HepG2 (cell line): ENCODE results near the gene PRUNE1. TPM values are rescaled to one million over a fixed set of nuclear protein-coding genes. Genes with fewer than 3 reads are reported as not detected.

Experiments
- ATAC-seq: fragments of 200-7000 bp; cut with Tn5 transposase; 3 replicates; pipeline ENCODE4 v1.9.1; 2020; ENCODE audit warnings: mild to moderate bottlenecking, moderate library complexity
- BruUV-seq: library from RNA; stranded (reverse); fragments of 400-500 nt; replicated peaks from 2 replicates; lab custom pipeline; 2021; lab: Mats Ljungman, UMichigan
- CTCF ChIA-PET: fragments of 300-600 bp; formaldehyde crosslinking; extraction: SDS; loops from one replicate; lab custom pipeline; 2021; ENCODE audit warnings: low total read pairs, inconsistent platforms, low intra/inter-chr PET ratio; lab: Yijun Ruan, JAX
- POLR2A ChIA-PET: fragments of 350-600 bp; sonication (Branson Sonifier 250); formaldehyde crosslinking; loops from one replicate; lab custom pipeline; 2020; ENCODE audit warnings: antibody characterized with exemption, inconsistent platforms; lab: Yijun Ruan, JAX
- DNase-seq: peaks from one replicate; pipeline ENCODE4 v3.0.0-alpha.2; 2015; ENCODE audit warnings: low spot score
- FAIRE-seq: peaks from 3 replicates; lab custom pipeline; 2011; peaks lifted over from hg19 to GRCh38; lab: Jason Lieb, UNC
- H2AFZ ChIP-seq: one replicate; pipeline ENCODE4 v1.6.1; 2011; ENCODE audit warnings: low read length, inconsistent platforms
- H3K27ac ChIP-seq: fragments of 300-600 bp; 3 replicates; pipeline ENCODE4 v1.8.0; 2011; ENCODE audit warnings: mixed run types, mild to moderate bottlenecking, mixed read lengths, low read length, inconsistent platforms; ENCODE audit not compliant: insufficient read depth; ENCODE audit errors: extremely low read length
- H3K27me3 ChIP-seq, 2 experiments: fragments of 200-600 bp in 1 of 2; 2 replicates in 1 of 2; 3 replicates in 1 of 2; pipeline versions ENCODE4 v1.6.0 to v1.8.0; 2011; ENCODE audit warnings: low read length in 2 of 2, mild to moderate bottlenecking in 2 of 2, moderate library complexity in 2 of 2, inconsistent platforms in 1 of 2; ENCODE audit not compliant: insufficient read depth in 2 of 2, control insufficient read depth in 1 of 2
- H3K36me3 ChIP-seq, 2 experiments: fragments of 200-600 bp in 1 of 2; replicated peaks in 1 of 2; 2 replicates in 1 of 2; 3 replicates in 1 of 2; pipeline versions ENCODE4 v1.5.1 to v1.8.0; 2011; ENCODE audit warnings: low read length in 2 of 2, inconsistent platforms in 1 of 2; ENCODE audit not compliant: insufficient read depth in 2 of 2, control insufficient read depth in 1 of 2
- H3K4me1 ChIP-seq: 2 replicates; pipeline ENCODE4 v1.5.1; 2012; ENCODE audit warnings: low read length, inconsistent platforms; ENCODE audit not compliant: insufficient read depth
- H3K4me2 ChIP-seq: 2 replicates; pipeline ENCODE4 v1.6.0; 2011; ENCODE audit warnings: low read depth, low read length, inconsistent platforms
- H3K4me3 ChIP-seq, 3 experiments: fragments of 200-600 bp in 1 of 3; sonication (generic), shearing (Covaris generic) in 1 of 3; replicated peaks in 1 of 3; 2 replicates each; pipeline ENCODE4 v1.5.1; 2011 to 2016; ENCODE audit warnings: low read length in 3 of 3, inconsistent platforms in 2 of 3, low read depth in 2 of 3, mild to moderate bottlenecking in 2 of 3, control low read depth in 1 of 3, mixed read lengths in 1 of 3; ENCODE audit not compliant: insufficient read depth in 1 of 3
- H3K79me2 ChIP-seq: one replicate; pipeline ENCODE4 v1.6.1; 2011; ENCODE audit warnings: low read length, inconsistent platforms; ENCODE audit not compliant: insufficient read depth
- H3K9ac ChIP-seq: 2 replicates; pipeline ENCODE4 v1.6.0; 2011; ENCODE audit warnings: mild to moderate bottlenecking, low read depth, low read length, inconsistent platforms; ENCODE audit not compliant: insufficient read depth
- H3K9me3 ChIP-seq: 2 replicates; pipeline ENCODE4 v1.5.1; 2012; ENCODE audit warnings: mild to moderate bottlenecking, low read length
- H4K20me1 ChIP-seq: 2 replicates; pipeline ENCODE4 v1.6.0; 2011; ENCODE audit warnings: inconsistent platforms, mild to moderate bottlenecking, low read length, moderate library complexity; ENCODE audit not compliant: insufficient read depth
- GMEB2 ChIP-seq: IDR thresholded peaks from 2 replicates; pipeline ENCODE4 v1.6.1; 2016; ENCODE audit warnings: missing biosample characterization, missing genetic modification reagents, low read depth
- POLR2A ChIP-seq, 2 experiments: IDR thresholded peaks; 2 replicates each; pipeline ENCODE4 v1.6.1; 2011; ENCODE audit warnings: low read depth in 2 of 2, low read length in 2 of 2, mild to moderate bottlenecking in 1 of 2, moderate library complexity in 1 of 2; ENCODE audit not compliant: insufficient read depth in 1 of 2
- POLR2G ChIP-seq: fragments of 200-400 bp; formaldehyde crosslinking; IDR thresholded peaks from 2 replicates; pipeline ENCODE4 v1.6.1; 2018; ENCODE audit warnings: mild to moderate bottlenecking, low read depth, low read length, moderate library complexity
- RBFOX2 ChIP-seq: fragments of 200-400 bp; formaldehyde crosslinking; IDR thresholded peaks from 2 replicates; pipeline ENCODE4 v1.6.1; 2017; ENCODE audit warnings: low read depth, mild to moderate bottlenecking, low read length
- RBM22 ChIP-seq: fragments of 200-400 bp; formaldehyde crosslinking; optimal IDR thresholded peaks from 2 replicates; pipeline ENCODE3; 2017; ENCODE audit warnings: mild to moderate bottlenecking, low read length, moderate library complexity
- SKIL ChIP-seq: sonication (generic); formaldehyde crosslinking; IDR thresholded peaks from 2 replicates; pipeline ENCODE4 v1.8.0; 2022; ENCODE audit warnings: missing genetic modification reagents, mild to moderate bottlenecking, moderate library complexity, borderline replicate concordance
- SRSF1 ChIP-seq: fragments of 200-400 bp; formaldehyde crosslinking; optimal IDR thresholded peaks from 2 replicates; pipeline ENCODE3; 2017; ENCODE audit warnings: mild to moderate bottlenecking, low read depth, low read length, moderate library complexity
- TFE3 ChIP-seq: IDR thresholded peaks from 2 replicates; pipeline ENCODE4 v1.6.1; 2016
- ZBTB43 ChIP-seq: sonication (generic); formaldehyde crosslinking; conservative IDR thresholded peaks from 2 replicates; pipeline ENCODE4 v1.4.0; 2020; ENCODE audit warnings: missing genetic modification reagents
- ZFP90 ChIP-seq: sonication (generic); formaldehyde crosslinking; IDR thresholded peaks from 2 replicates; pipeline ENCODE4 v1.8.0; 2022; ENCODE audit warnings: missing genetic modification reagents, mild to moderate bottlenecking, inconsistent platforms, borderline replicate concordance
- ZMYM4 ChIP-seq: sonication (generic); formaldehyde crosslinking; IDR thresholded peaks from 2 replicates; pipeline ENCODE4 v1.8.1; 2023; ENCODE audit warnings: mild to moderate bottlenecking, missing genetic modification reagents
- ZNF180 ChIP-seq: sonication (generic); formaldehyde crosslinking; IDR thresholded peaks from 2 replicates; pipeline ENCODE4 v1.4.0; 2020; ENCODE audit warnings: low read depth, missing genetic modification reagents, borderline replicate concordance
- ZNF260 ChIP-seq: sonication (generic); formaldehyde crosslinking; IDR thresholded peaks from 2 replicates; pipeline ENCODE4 v1.4.0; 2020; ENCODE audit warnings: missing genetic modification reagents, low read depth, mild to moderate bottlenecking, borderline replicate concordance
- ZNF343 ChIP-seq: sonication (generic); formaldehyde crosslinking; IDR thresholded peaks from 2 replicates; pipeline ENCODE4 v1.4.0; 2020; ENCODE audit warnings: mild to moderate bottlenecking, missing genetic modification reagents
- ZNF432 ChIP-seq: sonication (generic); formaldehyde crosslinking; IDR thresholded peaks from 2 replicates; pipeline ENCODE4 v1.5.0; 2020; ENCODE audit warnings: missing genetic modification reagents, mild to moderate bottlenecking, borderline replicate concordance
- WGBS: methylation state at CpG from one replicate; pipeline ENCODE4 v1.1.6; 2017; ENCODE audit warnings: low lambda C conversion rate; 5-methylcytosine and 5-hydroxymethylcytosine counted together
- in situ Hi-C: cut with HindIII; loops from 2 replicates; pipeline ENCODE4 v1.10.0; 2017; ENCODE audit warnings: low pct_unique_long_range_greater_than_20kb; ENCODE audit not compliant: extremely low pct_ligation_motif_present
- intact Hi-C: fragments of 100-400 bp; cut with micrococcal nuclease; formaldehyde crosslinking; loops from one replicate; pipeline ENCODE4 v1.10.0; 2022; ENCODE audit not compliant: unreplicated experiment
- polyA plus RNA-seq, 8 experiments: library from polyadenylated mRNA; depleted of rRNA in 3 of 8; stranded (reverse) in 7 of 8; unstranded in 1 of 8; fragments of >200 nt; fragmentation: Illumina TruSeq in 4 of 8; extraction: Trizol in 4 of 8; gene quantifications; 2 replicates each; pipeline versions ENCODE4 v1.2.1 to v1.2.3, GENCODE V29; 2011 to 2016; ENCODE audit warnings: low read depth in 4 of 8, missing spikeins in 1 of 8, mixed read lengths in 1 of 8; ENCODE audit not compliant: insufficient read depth in 1 of 8
- total RNA-seq, 5 experiments: library from RNA; depleted of rRNA; stranded (reverse); fragments of >200 nt; fragmentation: Illumina TruSeq; extraction: Trizol; gene quantifications; 2 replicates each; pipeline ENCODE4 v1.2.3, GENCODE V29; 2016; ENCODE audit warnings: low read depth in 1 of 5

Gene PRUNE1
- total and polyA plus RNA-seq, 2 of the 13 experiments (the other 11 are each of a cell fraction or from before 2014, with no cell fraction given), result 19.0 to 31.9 TPM

GRCh38 chr1:150964164-150964489, 44.1 kb upstream of the PRUNE1 start:
- H3K36me3 ChIP-seq, result peaks cover 45 to 85% of the 10 kb centered on the region in 2 experiments

More at GRCh38 chr1:150964164-150964489, 44.1 kb upstream of the PRUNE1 start:
- no peak for TF ChIP-seq SKIL (CRISPR knock-in tag)
- TF ChIP-seq ZMYM4, result no peak
- no peak for TF ChIP-seq ZFP90 (CRISPR knock-in tag)
- TF ChIP-seq POLR2G, result peak; percentile 12; the same call in 1 of the 2 replicates
- no peak for TF ChIP-seq ZNF260
- no peak for TF ChIP-seq GMEB2 (CRISPR knock-in tag)
- TF ChIP-seq ZBTB43 (CRISPR knock-in tag), result no peak
- no peak for TF ChIP-seq ZNF343 (CRISPR knock-in tag)
- peak; percentile 94 for TF ChIP-seq RBM22
- TF ChIP-seq ZNF432 (CRISPR knock-in tag), result no peak
- no peak for TF ChIP-seq ZNF180 (CRISPR knock-in tag)
- no peak for TF ChIP-seq TFE3 (CRISPR knock-in tag)
- TF ChIP-seq POLR2A (IDR thresholded peaks at IDR 0.05; ENCODE audit: insufficient read depth in 1 of 2, low read depth in 2 of 2, low read length in 2 of 2), result peak in 1 of 2 experiments; percentile 22; a peak in 1 of 4 replicates
- TF ChIP-seq RBFOX2, result peak; percentile 51; the same call in 1 of the 2 replicates
- TF ChIP-seq SRSF1, result no peak
- H2AFZ ChIP-seq, result no peak overlapping the region
- no peak overlapping the region for H3K9ac ChIP-seq
- peaks cover 20% of the 10 kb centered on the region for H3K4me1 ChIP-seq
- no peak overlapping the region for H3K4me3 ChIP-seq
- peaks cover 11% of the 10 kb centered on the region; the same call in 1 of the 2 replicates for H4K20me1 ChIP-seq
- CTCF ChIA-PET, result no interaction called here
- POLR2A ChIA-PET, result interaction anchor here (1.2 to 3.0 kb wide), 2 partner anchors 10 to 42 kb away, joined by 6 to 9 read pairs; partner anchors contain the start of genes CERS2 and MINDY1
- peaks cover 11% of the 10 kb centered on the region for H3K79me2 ChIP-seq
- no peaks in the 10 kb centered on the region for H3K27me3 ChIP-seq
- H3K27ac ChIP-seq, result no peak overlapping the region
- no peak for FAIRE-seq
- no peaks in the 10 kb centered on the region for H3K9me3 ChIP-seq
- in situ Hi-C loops, result no loop called here
- WGBS, result 94% methylated on average over 5 of the region's 5 CpGs
- intact Hi-C loops, result no loop called here
- ATAC-seq, result no peak
- DNase-seq, result no peak
- no TSS peak for BruUV-seq
- H3K4me2 ChIP-seq, result no peak overlapping the region
